SU-DHL-6 (cell line): ENCODE data around the gene SMAD5.

ENCODE experiments used
- H2AFZ ChIP-seq: fragments of 200-600 bp; sonication (generic); 2 replicates; pipeline ENCODE4 v1.6.1; 2014; ENCODE audit warnings: low read depth, mild to moderate bottlenecking, moderate library complexity, mixed read lengths, antibody characterized with exemption, low read length; ENCODE audit not compliant: severe bottlenecking
- H3F3A ChIP-seq: fragments of 200-600 bp; shearing (Covaris generic); 2 replicates; pipeline ENCODE4 v1.6.0; 2016; ENCODE audit warnings: antibody characterized with exemption, mild to moderate bottlenecking; ENCODE audit not compliant: insufficient read depth
- H3K27ac ChIP-seq: fragments of 200-600 bp; sonication (generic); 2 replicates; pipeline ENCODE4 v1.5.1; 2016; ENCODE audit warnings: low read depth, mild to moderate bottlenecking, low read length, moderate library complexity, mixed read lengths
- H3K27me3 ChIP-seq: fragments of 200-600 bp; sonication (generic), shearing (Covaris generic); 2 replicates; pipeline ENCODE4 v1.6.0; 2014; ENCODE audit warnings: mild to moderate bottlenecking, low read length
- H3K36me3 ChIP-seq: fragments of 200-600 bp; sonication (generic); 2 replicates; pipeline ENCODE4 v1.6.1; 2014; ENCODE audit warnings: mild to moderate bottlenecking, low read length, mixed read lengths
- H3K4me2 ChIP-seq: fragments of 300-600, 200-600 bp; shearing (Covaris generic), sonication (generic); 2 replicates; pipeline ENCODE4 v1.6.0; 2014; ENCODE audit warnings: low read length, low read depth, mild to moderate bottlenecking; ENCODE audit not compliant: poor library complexity, severe bottlenecking
- H3K4me3 ChIP-seq: fragments of 200-600 bp; sonication (generic); 2 replicates; pipeline ENCODE4 v1.5.1; 2014; ENCODE audit warnings: antibody characterized with exemption, low read length, mild to moderate bottlenecking, mixed read lengths; ENCODE audit not compliant: insufficient read depth, poor library complexity, severe bottlenecking
- H3K79me2 ChIP-seq: fragments of 200-600 bp; sonication (generic); 2 replicates; pipeline ENCODE4 v1.6.1; 2014; ENCODE audit warnings: mild to moderate bottlenecking, low read length, moderate library complexity; ENCODE audit not compliant: insufficient read depth
- H3K9ac ChIP-seq: fragments of 200-600 bp; sonication (generic); 2 replicates; pipeline ENCODE4 v1.7.0; 2014; ENCODE audit warnings: mild to moderate bottlenecking, low read length
- H3K9me2 ChIP-seq: fragments of 200-600 bp; sonication (generic); replicated peaks from 2 replicates; pipeline ENCODE4 v1.6.1; 2014; ENCODE audit warnings: low read length; ENCODE audit not compliant: insufficient read depth
- H3K9me3 ChIP-seq: fragments of 200-600 bp; sonication (generic); 2 replicates; pipeline ENCODE4 v1.6.1; 2014; ENCODE audit warnings: low read length, mixed read lengths; ENCODE audit not compliant: insufficient read depth
- H4K20me1 ChIP-seq: fragments of 200-600 bp; sonication (generic); 2 replicates; pipeline ENCODE4 v1.6.1; 2014; ENCODE audit warnings: low read depth, mild to moderate bottlenecking, antibody characterized with exemption, low read length, moderate library complexity, mixed read lengths
- EZH2phosphoT487 ChIP-seq: fragments of 200-600 bp; sonication (generic), shearing (Covaris generic); conservative IDR thresholded peaks from 2 replicates; pipeline ENCODE4 v1.6.1; 2018; ENCODE audit warnings: mild to moderate bottlenecking, antibody characterized with exemption, low read length, moderate library complexity, mixed read lengths
- TF ChIP-seq, protein P1 (sequence below): fragments of 200-600 bp; sonication (generic); IDR thresholded peaks from one replicate; pipeline ENCODE4 v1.5.1; 2017; ENCODE audit warnings: antibody characterized with exemption, mild to moderate bottlenecking, low read length, moderate library complexity; ENCODE audit not compliant: insufficient read depth, poor library complexity, severe bottlenecking

The SMAD5 gene

GRCh38 chr5:136199408-136199807, 66.8 kb downstream of the SMAD5 start:
- Histone ChIP-seq H3K9me3 (no peaks in the 10 kb centered on the region), H3K27me3 (no peaks in the 10 kb centered on the region)
- TF ChIP-seq, protein P1, sequence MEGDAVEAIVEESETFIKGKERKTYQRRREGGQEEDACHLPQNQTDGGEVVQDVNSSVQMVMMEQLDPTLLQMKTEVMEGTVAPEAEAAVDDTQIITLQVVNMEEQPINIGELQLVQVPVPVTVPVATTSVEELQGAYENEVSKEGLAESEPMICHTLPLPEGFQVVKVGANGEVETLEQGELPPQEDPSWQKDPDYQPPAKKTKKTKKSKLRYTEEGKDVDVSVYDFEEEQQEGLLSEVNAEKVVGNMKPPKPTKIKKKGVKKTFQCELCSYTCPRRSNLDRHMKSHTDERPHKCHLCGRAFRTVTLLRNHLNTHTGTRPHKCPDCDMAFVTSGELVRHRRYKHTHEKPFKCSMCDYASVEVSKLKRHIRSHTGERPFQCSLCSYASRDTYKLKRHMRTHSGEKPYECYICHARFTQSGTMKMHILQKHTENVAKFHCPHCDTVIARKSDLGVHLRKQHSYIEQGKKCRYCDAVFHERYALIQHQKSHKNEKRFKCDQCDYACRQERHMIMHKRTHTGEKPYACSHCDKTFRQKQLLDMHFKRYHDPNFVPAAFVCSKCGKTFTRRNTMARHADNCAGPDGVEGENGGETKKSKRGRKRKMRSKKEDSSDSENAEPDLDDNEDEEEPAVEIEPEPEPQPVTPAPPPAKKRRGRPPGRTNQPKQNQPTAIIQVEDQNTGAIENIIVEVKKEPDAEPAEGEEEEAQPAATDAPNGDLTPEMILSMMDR: no peak
- no peak for TF ChIP-seq EZH2phosphoT487

DNA sequence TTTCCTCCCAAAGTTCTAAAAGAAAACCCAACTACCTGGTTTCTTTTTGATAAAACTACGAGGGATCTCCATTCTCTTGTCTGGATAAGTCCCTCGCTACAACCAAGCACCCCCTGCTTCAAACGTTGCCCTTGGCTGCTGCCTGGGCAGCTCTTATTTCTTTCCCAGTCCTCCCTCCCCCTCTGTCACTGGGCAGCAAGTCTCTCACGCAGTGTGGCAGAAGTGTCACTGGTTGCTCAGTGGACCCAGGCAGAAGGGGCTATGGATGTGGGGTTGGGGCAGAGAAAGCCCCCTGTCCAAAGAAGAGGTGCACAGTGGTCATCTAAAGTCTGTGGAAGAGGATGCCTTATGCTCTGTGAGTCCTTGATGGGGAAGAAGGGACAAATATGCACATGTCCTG, 67.5 kb downstream of the SMAD5 start:
- no peaks in the 10 kb centered on the region for H3K36me3 ChIP-seq
- H3F3A ChIP-seq: no peaks in the 10 kb centered on the region
- H3K79me2 ChIP-seq: no peaks in the 10 kb centered on the region
- H3K9me3 ChIP-seq: no peaks in the 10 kb centered on the region
- no peak overlapping the region for H3K9ac ChIP-seq
- TF ChIP-seq, protein P1: no peak
- TF ChIP-seq EZH2phosphoT487: no peak
- H3K4me2 ChIP-seq: no peak overlapping the region
- no peaks in the 10 kb centered on the region for H4K20me1 ChIP-seq
- H2AFZ ChIP-seq: no peak overlapping the region
- H3K27me3 ChIP-seq: no peaks in the 10 kb centered on the region
- H3K9me2 ChIP-seq: no peaks in the 10 kb centered on the region
- H3K27ac ChIP-seq: no peak overlapping the region
- no peak overlapping the region for H3K4me3 ChIP-seq

More at GRCh38 chr5:136199408-136199807, 66.8 kb downstream of the SMAD5 start:
- Histone ChIP-seq H3K27ac (no peak overlapping the region), H3K4me3 (no peak overlapping the region), H3F3A (no peaks in the 10 kb centered on the region), H3K4me2 (no peak overlapping the region), H3K79me2 (no peaks in the 10 kb centered on the region), H3K9me2 (no peaks in the 10 kb centered on the region), H3K36me3 (no peaks in the 10 kb centered on the region), H2AFZ (no peak overlapping the region), H4K20me1 (no peaks in the 10 kb centered on the region), H3K9ac (no peak overlapping the region)

DNA sequence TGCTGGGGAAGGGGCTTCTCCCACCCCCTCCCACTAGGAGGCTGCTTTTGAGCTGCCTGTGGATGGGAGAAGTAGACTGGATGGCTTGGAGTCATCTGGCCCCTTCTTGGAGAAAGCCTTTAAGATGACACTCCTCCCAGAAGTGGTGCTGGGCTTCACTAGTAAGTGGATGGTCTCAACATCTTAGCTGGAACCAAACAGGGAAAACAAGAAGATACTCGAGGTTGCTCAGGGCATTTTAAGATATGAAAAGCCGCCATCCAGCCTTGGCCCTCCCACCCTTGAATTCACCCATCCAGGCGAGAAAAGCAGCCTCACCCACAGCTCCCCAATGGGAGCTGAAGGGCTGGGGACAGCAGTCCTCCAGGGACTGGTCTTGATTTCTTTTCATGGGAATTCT, 68.1 kb downstream of the SMAD5 start:
- Histone ChIP-seq H3K36me3 (no peaks in the 10 kb centered on the region), H4K20me1 (no peaks in the 10 kb centered on the region), H3K4me3 (no peak overlapping the region), H3K4me2 (no peak overlapping the region), H3F3A (no peaks in the 10 kb centered on the region), H3K9ac (no peak overlapping the region), H3K27ac (no peak overlapping the region), H3K9me3 (no peaks in the 10 kb centered on the region), H3K27me3 (no peaks in the 10 kb centered on the region), H2AFZ (no peak overlapping the region), H3K79me2 (no peaks in the 10 kb centered on the region), H3K9me2 (no peaks in the 10 kb centered on the region)
- TF ChIP-seq, protein P1: no peak
- no peak for TF ChIP-seq EZH2phosphoT487

- H3K4me2 ChIP-seq: no peak overlapping the region
- H3K9me3 ChIP-seq: no peaks in the 10 kb centered on the region
- H3K36me3 ChIP-seq: no peaks in the 10 kb centered on the region
- TF ChIP-seq, protein P1: no peak
- TF ChIP-seq EZH2phosphoT487: no peak
- H2AFZ ChIP-seq: no peak overlapping the region
- H3K4me3 ChIP-seq: no peak overlapping the region
- H4K20me1 ChIP-seq: no peaks in the 10 kb centered on the region
- H3K79me2 ChIP-seq: no peaks in the 10 kb centered on the region
- no peaks in the 10 kb centered on the region for H3F3A ChIP-seq
- no peak overlapping the region for H3K9ac ChIP-seq
- H3K9me2 ChIP-seq: no peaks in the 10 kb centered on the region
- no peak overlapping the region for H3K27ac ChIP-seq
- no peaks in the 10 kb centered on the region for H3K27me3 ChIP-seq
Observed at GRCh38 chr5:136201870-136202269, 69.2 kb downstream of the SMAD5 start.
